Peyer's patch (tissue), 4 donors: Measurements from ENCODE around the gene ANKRD37.

Experiments used
- CTCF ChIP-seq, 6 experiments: fragments of 450-650 bp in 4 of 6; fragments of 200-600 bp in 2 of 6; sonication (generic) in 1 of 6; IDR thresholded peaks; one replicate each; pipeline ENCODE4 v1.5.1; 2017 to 2019; ENCODE audit warnings: antibody characterized with exemption in 6 of 6, mild to moderate bottlenecking in 3 of 6, moderate library complexity in 1 of 6
- POLR2A ChIP-seq, 2 donors: fragments of 450-650 bp; IDR thresholded peaks; one replicate each; pipeline ENCODE4 v1.5.1; 2017; ENCODE audit warnings: antibody characterized with exemption in 2 of 2, mild to moderate bottlenecking in 2 of 2, moderate library complexity in 2 of 2

GRCh38 chr4:185346975-185347601 lies 49.6 kb upstream of the ANKRD37 start:
- TF ChIP-seq CTCF (IDR thresholded peaks at IDR 0.05): no peak
- no peak for TF ChIP-seq POLR2A (IDR thresholded peaks at IDR 0.05)
